Activated CD4-positive, alpha-beta T cell treated with anti-CD3 and anti-CD28 coated beads, Interleukin-2, amount 10 ng/mL, durations not matched to agents 7 days and 5 days (primary cell): ENCODE results near the gene RGS9BP. TPM values are rescaled to one million over a fixed set of nuclear protein-coding genes. Genes with fewer than 3 reads are reported as not detected.

Experiments used
- CTCF ChIA-PET: fragments of 350-600 bp; sonication (Branson Sonifier 250); formaldehyde crosslinking; loops from one replicate; lab custom pipeline; 2021; ENCODE audit warnings: antibody characterized with exemption; lab: Charles Lee
- POLR2A ChIA-PET: fragments of 350-600 bp; sonication (Branson Sonifier 250); formaldehyde crosslinking; loops from one replicate; lab custom pipeline; 2021; ENCODE audit warnings: antibody characterized with exemption; lab: Charles Lee
- DNase-seq: peaks from one replicate; pipeline ENCODE4 v3.0.0-alpha.2; 2020
- H3K27ac Mint-ChIP-seq: one replicate; pipeline ENCODE4 v1.8.0; 2021; ENCODE audit warnings: mild to moderate bottlenecking, moderate library complexity, mixed read lengths
- H3K27me3 Mint-ChIP-seq: one replicate; pipeline ENCODE4 v1.8.0; 2021; ENCODE audit warnings: mixed read lengths
- H3K36me3 Mint-ChIP-seq: one replicate; pipeline ENCODE4 v1.8.0; 2021; ENCODE audit warnings: low read depth, mixed read lengths
- H3K4me1 Mint-ChIP-seq: one replicate; pipeline ENCODE4 v1.8.0; 2021; ENCODE audit warnings: mixed read lengths
- H3K4me3 Mint-ChIP-seq: one replicate; pipeline ENCODE4 v1.8.0; 2021; ENCODE audit warnings: mild to moderate bottlenecking, moderate library complexity, mixed read lengths
- H3K9me3 Mint-ChIP-seq: one replicate; pipeline ENCODE4 v1.8.0; 2021; ENCODE audit warnings: mixed read lengths
- total RNA-seq, 2 experiments: library from RNA; stranded (reverse); gene quantifications; one replicate each; pipeline ENCODE4 v1.2.3, GENCODE V29; 2021

Gene RGS9BP
- total RNA-seq: under 1 TPM; 0.35 TPM

DNA sequence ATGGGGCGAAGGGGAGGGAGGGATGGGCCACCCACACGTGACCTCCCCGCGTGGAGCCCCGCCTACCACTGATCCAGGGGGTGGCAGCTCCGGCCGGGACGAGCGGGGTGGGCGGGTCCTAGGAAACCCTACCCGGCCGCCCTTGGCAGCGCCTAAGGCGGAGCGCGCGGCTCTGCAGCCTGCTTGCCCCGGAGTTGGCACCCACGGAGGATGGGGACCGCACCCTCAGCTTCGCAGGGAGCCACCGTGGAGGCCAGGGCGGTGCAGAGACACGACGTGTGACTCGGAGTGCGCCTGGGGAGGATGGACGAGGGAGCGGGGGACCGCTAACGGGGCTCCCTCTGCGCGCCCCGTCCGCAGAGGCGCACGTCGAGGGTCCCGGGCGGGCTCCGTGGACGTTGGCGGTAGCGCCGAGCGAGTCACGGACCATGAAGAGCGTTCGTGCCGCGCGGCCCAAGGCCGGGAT is at the start of gene RGS9BP:
TSS of gene RGS9BP (plus strand) at position 129 of the 466 bp plus-strand sequence. CDS start 416 bp downstream, outside the sequence.
- Mint-ChIP-seq H3K27ac (peak within 1 kb of the TSS; percentile 86), H3K9me3 (no peaks in the 10 kb centered on the region), H3K4me3 (peak within 1 kb of the TSS; percentile 88), H3K4me1 (peaks cover 34% of the 10 kb centered on the region), H3K27me3 (peaks cover 19% of the 10 kb centered on the region), H3K36me3 (peaks cover 7% of the 10 kb centered on the region)
- ChIA-PET CTCF (interaction anchor here (0.6 kb wide), 1 partner anchor 96 kb away, joined by 3 read pairs; no protein-coding TSS in a partner anchor), POLR2A (interaction anchor here (1.1 kb wide), 1 partner anchor 16 kb away, joined by 3 read pairs; no protein-coding TSS in a partner anchor)
- DNase-seq: peak; percentile 66

- ChIA-PET CTCF (no interaction called here), POLR2A (no interaction called here)
- H3K4me1 Mint-ChIP-seq: no peaks in the 10 kb centered on the region
- H3K27me3 Mint-ChIP-seq: no peaks in the 10 kb centered on the region
- H3K4me3 Mint-ChIP-seq: no peak overlapping the region
- DNase-seq: no peak
- H3K9me3 Mint-ChIP-seq: no peaks in the 10 kb centered on the region
- H3K27ac Mint-ChIP-seq: no peak overlapping the region
- H3K36me3 Mint-ChIP-seq: peaks cover 24% of the 10 kb centered on the region
Observed at GRCh38 chr19:32626969-32627368, 48.7 kb upstream of the RGS9BP start.

- DNase-seq: no peak
- Mint-ChIP-seq H3K4me1 (no peaks in the 10 kb centered on the region), H3K27ac (no peak overlapping the region), H3K4me3 (no peak overlapping the region), H3K27me3 (no peaks in the 10 kb centered on the region), H3K36me3 (peaks cover 18% of the 10 kb centered on the region), H3K9me3 (no peaks in the 10 kb centered on the region)
- ChIA-PET CTCF (no interaction called here), POLR2A (no interaction called here)
Observed at GRCh38 chr19:32627714-32628270, 47.9 kb upstream of the RGS9BP start.

GRCh38 chr19:32630338-32630737 is 45.3 kb upstream of the RGS9BP start:
- peaks cover 11% of the 10 kb centered on the region for H3K36me3 Mint-ChIP-seq
- no peak overlapping the region for H3K27ac Mint-ChIP-seq
- no peaks in the 10 kb centered on the region for H3K27me3 Mint-ChIP-seq
- H3K9me3 Mint-ChIP-seq: no peaks in the 10 kb centered on the region
- CTCF ChIA-PET: interaction anchor here (0.6 kb wide), 1 partner anchor 310 kb away, joined by 3 read pairs; no protein-coding TSS in a partner anchor
- no peak overlapping the region for H3K4me3 Mint-ChIP-seq
- POLR2A ChIA-PET: no interaction called here
- DNase-seq: no peak
- no peaks in the 10 kb centered on the region for H3K4me1 Mint-ChIP-seq

DNA sequence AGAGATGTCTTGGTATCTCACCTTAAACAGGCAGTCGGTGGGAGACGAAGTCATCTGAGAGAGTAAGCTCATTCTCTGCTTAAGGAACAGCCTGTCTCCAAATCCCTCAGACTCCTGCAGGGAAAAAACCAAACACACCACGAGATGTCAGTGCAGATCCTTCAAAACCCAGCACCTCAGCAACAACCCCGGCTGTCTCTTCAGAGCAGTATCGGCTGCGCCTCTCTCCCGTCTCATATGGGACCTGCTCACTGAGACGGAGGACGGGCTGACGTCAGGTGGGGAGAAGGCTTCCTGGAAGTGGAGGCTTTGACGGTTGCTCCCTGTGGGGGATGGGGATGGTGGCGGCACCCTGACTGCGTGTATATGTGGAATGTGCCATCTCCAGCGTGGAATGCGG is 44.3 kb upstream of the RGS9BP start:
- DNase-seq: no peak
- Mint-ChIP-seq H3K9me3 (no peaks in the 10 kb centered on the region), H3K27me3 (no peaks in the 10 kb centered on the region), H3K4me3 (no peak overlapping the region), H3K27ac (no peak overlapping the region), H3K4me1 (no peaks in the 10 kb centered on the region), H3K36me3 (peaks cover 18% of the 10 kb centered on the region)
- CTCF ChIA-PET: no interaction called here
- POLR2A ChIA-PET: no interaction called here

- no peak for DNase-seq
- CTCF ChIA-PET: no interaction called here
- H3K27me3 Mint-ChIP-seq: no peaks in the 10 kb centered on the region
- H3K4me3 Mint-ChIP-seq: no peak overlapping the region
- no peaks in the 10 kb centered on the region for H3K9me3 Mint-ChIP-seq
- POLR2A ChIA-PET: no interaction called here
- H3K27ac Mint-ChIP-seq: no peak overlapping the region
- peaks cover 8% of the 10 kb centered on the region for H3K4me1 Mint-ChIP-seq
- H3K36me3 Mint-ChIP-seq: peaks cover 47% of the 10 kb centered on the region
Observed at GRCh38 chr19:32637480-32637879, 38.2 kb upstream of the RGS9BP start.

DNA sequence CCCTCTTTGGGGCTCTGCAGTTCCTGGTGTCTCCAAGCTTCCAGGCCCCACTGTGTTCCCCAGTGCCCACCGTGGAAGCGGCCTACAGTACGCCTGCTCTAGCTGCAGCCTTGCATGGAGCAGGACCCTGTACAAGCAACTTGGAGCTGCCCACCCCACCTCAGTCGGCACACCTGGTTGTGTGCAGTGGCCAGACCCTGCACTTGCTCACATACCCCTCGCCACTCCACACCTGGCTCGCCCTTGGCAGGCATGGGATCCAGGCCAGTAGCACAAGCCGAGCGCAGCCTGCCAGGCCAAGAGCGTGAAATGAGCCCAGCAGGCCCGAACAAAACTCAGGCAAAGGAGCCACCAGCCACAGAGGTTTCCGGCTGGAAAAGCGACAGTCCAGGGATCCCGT is 37.0 kb upstream of the RGS9BP start:
- CTCF ChIA-PET: interaction anchor here (0.6 kb wide), 1 partner anchor 485 kb away, joined by 3 read pairs; no protein-coding TSS in a partner anchor
- peaks cover 57% of the 10 kb centered on the region for H3K36me3 Mint-ChIP-seq
- H3K27me3 Mint-ChIP-seq: no peaks in the 10 kb centered on the region
- peaks cover 20% of the 10 kb centered on the region for H3K4me1 Mint-ChIP-seq
- no peak for DNase-seq
- H3K27ac Mint-ChIP-seq: no peak overlapping the region
- no peaks in the 10 kb centered on the region for H3K9me3 Mint-ChIP-seq
- POLR2A ChIA-PET: no interaction called here
- H3K4me3 Mint-ChIP-seq: no peak overlapping the region

DNA sequence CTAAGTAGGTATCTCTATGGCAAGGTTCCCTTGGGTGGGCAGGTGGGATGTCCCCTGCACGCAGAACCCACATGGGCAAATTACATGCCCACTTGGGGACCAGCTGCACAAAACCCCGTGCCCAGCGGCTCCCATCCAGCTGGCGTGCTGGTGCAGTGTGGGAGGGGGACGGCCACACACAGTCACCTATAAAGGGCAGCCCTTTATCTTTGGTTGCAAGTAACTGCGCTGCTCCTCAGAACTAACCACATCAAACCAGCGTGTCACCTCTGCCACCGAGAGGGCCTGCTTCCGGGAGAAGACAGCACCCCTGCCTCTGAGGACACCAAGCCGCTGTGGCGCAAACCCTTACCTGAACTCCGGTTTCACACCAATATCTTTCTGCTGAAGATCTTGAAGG is 32.9 kb upstream of the RGS9BP start:
- Mint-ChIP-seq H3K36me3 (peaks cover 67% of the 10 kb centered on the region), H3K27ac (peak overlapping the region; percentile 80), H3K4me3 (peak overlapping the region; percentile 4), H3K27me3 (no peaks in the 10 kb centered on the region), H3K9me3 (no peaks in the 10 kb centered on the region), H3K4me1 (peaks cover 43% of the 10 kb centered on the region)
- ChIA-PET POLR2A (no interaction called here), CTCF (interaction anchor here (1.2 kb wide), 1 partner anchor 23 kb away, joined by 3 read pairs; no protein-coding TSS in a partner anchor)
- peak; percentile 88 for DNase-seq

DNA sequence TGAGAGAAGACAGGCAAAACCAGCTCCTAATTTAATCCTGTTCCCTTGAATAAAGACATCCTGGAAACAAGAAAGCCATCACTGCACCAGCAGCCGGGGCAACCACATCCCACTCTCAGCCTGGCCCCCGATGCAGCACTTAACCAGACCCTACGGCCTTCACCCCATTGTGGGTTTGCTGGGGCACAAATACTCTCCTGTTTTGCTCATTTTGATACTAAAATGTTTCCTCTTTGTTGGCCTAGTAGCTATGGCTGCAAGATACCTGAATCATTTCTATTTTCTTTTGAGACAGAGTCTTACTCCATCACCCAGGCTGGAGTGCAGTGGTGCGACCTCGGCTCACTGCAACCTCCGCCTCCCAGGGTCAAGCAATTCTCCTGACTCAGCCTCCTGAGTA is 29.1 kb upstream of the RGS9BP start:
- DNase-seq: no peak
- H3K27me3 Mint-ChIP-seq: no peaks in the 10 kb centered on the region
- no peaks in the 10 kb centered on the region for H3K9me3 Mint-ChIP-seq
- CTCF ChIA-PET: no interaction called here
- H3K4me3 Mint-ChIP-seq: no peak overlapping the region
- POLR2A ChIA-PET: no interaction called here
- H3K27ac Mint-ChIP-seq: no peak overlapping the region
- H3K36me3 Mint-ChIP-seq: peaks cover 51% of the 10 kb centered on the region
- H3K4me1 Mint-ChIP-seq: peaks cover 49% of the 10 kb centered on the region

DNA sequence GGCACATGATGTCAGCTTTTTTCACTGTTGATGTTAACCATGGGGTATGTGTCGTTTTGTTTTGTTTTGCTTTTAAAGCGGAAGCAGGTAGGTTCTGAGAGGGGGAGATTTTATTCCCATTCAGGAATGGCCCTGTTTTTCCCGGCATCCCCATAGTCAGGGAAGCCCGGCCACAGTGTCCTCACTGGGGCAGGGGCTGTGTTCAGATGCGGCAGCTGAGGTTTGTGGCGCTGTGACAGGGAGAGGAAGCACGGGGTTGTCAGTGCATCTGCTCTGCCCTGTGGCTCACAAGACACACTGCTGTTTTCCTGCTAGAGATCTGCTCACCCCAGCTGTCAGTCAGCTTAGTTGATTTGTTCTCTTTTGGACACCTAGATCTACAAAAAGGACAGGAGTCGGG is 28.3 kb upstream of the RGS9BP start:
- H3K27me3 Mint-ChIP-seq: no peaks in the 10 kb centered on the region
- peak; percentile 22 for DNase-seq
- H3K27ac Mint-ChIP-seq: peak overlapping the region; percentile 50
- H3K4me3 Mint-ChIP-seq: no peak overlapping the region
- CTCF ChIA-PET: no interaction called here
- H3K9me3 Mint-ChIP-seq: no peaks in the 10 kb centered on the region
- POLR2A ChIA-PET: no interaction called here
- H3K4me1 Mint-ChIP-seq: peaks cover 42% of the 10 kb centered on the region
- peaks cover 45% of the 10 kb centered on the region for H3K36me3 Mint-ChIP-seq

- no peak overlapping the region for H3K27ac Mint-ChIP-seq
- H3K4me1 Mint-ChIP-seq: peaks cover 24% of the 10 kb centered on the region
- H3K9me3 Mint-ChIP-seq: no peaks in the 10 kb centered on the region
- H3K27me3 Mint-ChIP-seq: no peaks in the 10 kb centered on the region
- no peak overlapping the region for H3K4me3 Mint-ChIP-seq
- CTCF ChIA-PET: interaction anchor here (1.0 kb wide), 1 partner anchor 469 kb away, joined by 3 read pairs; no protein-coding TSS in a partner anchor
- DNase-seq: no peak
- POLR2A ChIA-PET: no interaction called here
- H3K36me3 Mint-ChIP-seq: peaks cover 27% of the 10 kb centered on the region
Observed at GRCh38 chr19:32649751-32650150, 25.9 kb upstream of the RGS9BP start.

DNA sequence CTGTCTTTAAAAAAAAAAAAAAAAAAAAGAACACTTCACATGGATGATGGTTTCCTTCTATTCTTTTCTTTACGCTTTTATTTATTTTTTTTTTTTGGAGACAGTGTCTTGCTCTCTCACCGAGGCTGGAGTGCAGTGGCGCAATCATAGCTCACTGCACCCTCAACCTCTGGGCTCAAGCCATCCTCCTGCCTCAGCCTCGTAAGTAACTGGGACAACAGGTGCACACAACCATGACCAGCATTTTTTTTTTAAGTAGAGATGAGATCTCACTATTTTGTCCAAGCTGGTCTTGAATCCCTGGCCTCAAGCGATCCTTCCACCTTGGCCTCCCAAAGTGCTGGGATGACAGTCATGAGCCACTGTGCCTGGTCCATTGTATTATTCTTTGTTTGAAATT is 25.0 kb upstream of the RGS9BP start:
- Mint-ChIP-seq H3K27me3 (no peaks in the 10 kb centered on the region), H3K36me3 (peaks cover 30% of the 10 kb centered on the region), H3K4me3 (no peak overlapping the region), H3K27ac (no peak overlapping the region), H3K4me1 (peaks cover 24% of the 10 kb centered on the region), H3K9me3 (no peaks in the 10 kb centered on the region)
- ChIA-PET POLR2A (no interaction called here), CTCF (no interaction called here)
- DNase-seq: no peak

- peaks cover 19% of the 10 kb centered on the region for H3K4me1 Mint-ChIP-seq
- POLR2A ChIA-PET: no interaction called here
- DNase-seq: no peak
- H3K36me3 Mint-ChIP-seq: peaks cover 28% of the 10 kb centered on the region
- no peaks in the 10 kb centered on the region for H3K27me3 Mint-ChIP-seq
- no peak overlapping the region for H3K27ac Mint-ChIP-seq
- H3K9me3 Mint-ChIP-seq: no peaks in the 10 kb centered on the region
- H3K4me3 Mint-ChIP-seq: no peak overlapping the region
- CTCF ChIA-PET: no interaction called here
Observed at GRCh38 chr19:32651729-32652140, 23.9 kb upstream of the RGS9BP start.
